ENCODE measurements around the gene EIF3I. TPM values are rescaled to one million over a fixed set of nuclear protein-coding genes. Genes with fewer than 3 reads are reported as not detected.
A peak's percentile ranks its signal among the peaks of the same experiment; 100 is the strongest.

The EIF3I gene
- total RNA-seq: 100 to 1,000 TPM in 1 of 2 donors, 10 to 100 TPM in 1; 97.7 to 140 TPM
- 140 TPM for polyA plus RNA-seq (ENCODE audit: insufficient read depth, low read depth, low replicate concordance)
- long read RNA-seq, donor 1, transcript EIF3I-202 (11 exons, 1,458 nt): major isoform, 48 of 64 reads
- long read RNA-seq, donor 1, partial matches to known transcripts: 15 of 64 reads
- long read RNA-seq, donor 1, other reads (novel, unspliced or antisense): 0 of 64 reads
- long read RNA-seq, donor 2, transcript EIF3I-202 (11 exons, 1,458 nt): major isoform, 18 of 30 reads
- long read RNA-seq, donor 2, partial matches to known transcripts: 12 of 30 reads
- long read RNA-seq, donor 2, other reads (novel, unspliced or antisense): 0 of 30 reads

DNA sequence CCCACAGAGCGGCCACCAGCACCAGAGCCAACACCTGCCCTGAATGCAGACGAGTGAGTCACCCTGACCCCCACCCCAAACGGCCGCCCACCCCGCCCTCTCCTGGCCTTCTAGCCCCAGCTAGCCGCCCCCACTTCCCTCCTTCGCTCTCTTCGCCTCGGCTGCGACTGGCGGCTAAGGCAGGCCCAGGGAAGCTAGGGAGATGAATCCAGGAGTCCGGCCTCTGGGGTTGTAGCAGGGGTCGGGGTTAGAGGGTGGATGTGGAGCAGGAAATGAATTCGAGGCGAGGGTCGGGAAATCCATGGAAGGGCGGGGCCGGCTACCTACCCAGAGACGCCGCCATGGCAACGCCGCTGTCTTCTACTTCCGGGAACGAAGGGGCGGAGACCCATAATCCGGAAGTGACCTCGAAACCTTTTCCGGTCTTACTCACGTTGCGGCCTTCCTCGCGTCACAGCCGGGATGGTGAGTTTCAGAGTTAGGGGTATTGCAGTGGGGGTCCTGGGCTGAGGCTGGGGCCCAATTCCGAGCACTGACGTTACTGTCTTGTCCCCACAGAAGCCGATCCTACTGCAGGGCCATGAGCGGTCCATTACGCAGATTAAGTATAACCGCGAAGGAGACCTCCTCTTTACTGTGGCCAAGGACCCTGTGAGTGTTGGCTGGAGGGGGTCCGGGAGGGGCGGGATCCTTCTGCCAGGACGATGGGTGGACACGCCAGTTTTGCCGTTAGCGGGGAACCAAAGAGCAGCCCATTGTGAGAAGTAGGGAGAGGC, at the start of gene EIF3I, which contains the start of gene TMEM234:
Gene EIF3I, plus strand, starts transcription at position 428 of the 776 bp plus-strand sequence. Its CDS starts 35 bp downstream, at position 463.
Gene TMEM234, minus strand, starts transcription at position 374 of the 776 bp plus-strand sequence. Its CDS starts 31 bp downstream, at position 343.
- intact Hi-C loops (cut with DNase I; ENCODE audit: low total_unique reads): no loop called here
- Histone ChIP-seq H3K4me3 (peak within 1 kb of the TSS; percentile 92 to 99), H3K9me3 (no peaks in the 10 kb centered on the region), H3K27ac (peak within 1 kb of the TSS; percentile 88 to 89), H3K36me3 (ENCODE audit: low read depth, missing control alignments) (no peaks in the 10 kb centered on the region), H3K4me1 (peaks cover 29% of the 10 kb centered on the region), H3K27me3 (no peaks in the 10 kb centered on the region)
- TF ChIP-seq, protein P1, sequence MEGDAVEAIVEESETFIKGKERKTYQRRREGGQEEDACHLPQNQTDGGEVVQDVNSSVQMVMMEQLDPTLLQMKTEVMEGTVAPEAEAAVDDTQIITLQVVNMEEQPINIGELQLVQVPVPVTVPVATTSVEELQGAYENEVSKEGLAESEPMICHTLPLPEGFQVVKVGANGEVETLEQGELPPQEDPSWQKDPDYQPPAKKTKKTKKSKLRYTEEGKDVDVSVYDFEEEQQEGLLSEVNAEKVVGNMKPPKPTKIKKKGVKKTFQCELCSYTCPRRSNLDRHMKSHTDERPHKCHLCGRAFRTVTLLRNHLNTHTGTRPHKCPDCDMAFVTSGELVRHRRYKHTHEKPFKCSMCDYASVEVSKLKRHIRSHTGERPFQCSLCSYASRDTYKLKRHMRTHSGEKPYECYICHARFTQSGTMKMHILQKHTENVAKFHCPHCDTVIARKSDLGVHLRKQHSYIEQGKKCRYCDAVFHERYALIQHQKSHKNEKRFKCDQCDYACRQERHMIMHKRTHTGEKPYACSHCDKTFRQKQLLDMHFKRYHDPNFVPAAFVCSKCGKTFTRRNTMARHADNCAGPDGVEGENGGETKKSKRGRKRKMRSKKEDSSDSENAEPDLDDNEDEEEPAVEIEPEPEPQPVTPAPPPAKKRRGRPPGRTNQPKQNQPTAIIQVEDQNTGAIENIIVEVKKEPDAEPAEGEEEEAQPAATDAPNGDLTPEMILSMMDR (IDR thresholded peaks at IDR 0.05): no peak
- peak; percentile 26 for TF ChIP-seq POLR2A (IDR thresholded peaks at IDR 0.05)
- 0% methylated on average over 40 to 46 of the region's 46 CpGs for WGBS, 2 donors
- DNase-seq: peak; percentile 98

DNA sequence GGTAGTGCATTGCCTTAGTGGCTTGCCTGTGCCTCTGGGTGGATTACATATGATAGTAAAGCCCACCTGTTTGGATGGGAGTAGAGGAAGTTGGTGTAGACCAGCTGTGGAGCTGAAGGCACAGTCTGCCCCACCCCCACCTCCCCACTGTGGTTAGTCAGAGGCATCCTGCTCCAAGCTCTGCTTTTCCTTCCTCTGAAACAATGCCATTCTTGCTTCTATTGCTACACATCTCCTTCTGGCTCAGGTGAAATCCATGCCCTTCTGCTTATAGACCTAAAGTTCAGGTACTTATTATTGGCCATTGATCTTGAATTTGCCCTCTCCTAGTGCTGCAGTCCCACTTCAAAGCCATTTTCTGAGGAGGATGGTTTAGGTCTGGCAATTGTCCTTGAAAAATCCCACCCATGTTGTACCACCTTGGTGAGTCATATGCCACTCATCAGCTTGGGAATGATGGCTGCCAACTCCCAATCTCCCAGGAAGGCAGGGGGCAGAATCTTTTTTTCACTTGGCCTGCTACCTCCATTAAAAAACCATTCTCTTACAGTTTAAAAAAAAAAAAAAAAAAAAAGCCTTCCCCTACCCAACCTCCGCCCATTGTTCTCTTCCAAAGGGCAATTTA, 49.5 kb upstream of the EIF3I start:
- intact Hi-C loops (cut with DNase I; ENCODE audit: low total_unique reads): no loop called here
- Histone ChIP-seq H3K36me3 (ENCODE audit: low read depth, missing control alignments) (no peaks in the 10 kb centered on the region), H3K4me1 (no peaks in the 10 kb centered on the region), H3K9me3 (no peaks in the 10 kb centered on the region), H3K4me3 (no peak overlapping the region), H3K27ac (no peak overlapping the region), H3K27me3 (no peaks in the 10 kb centered on the region)
- no peak for DNase-seq
- WGBS, 2 donors: 79 to 89% methylated on average over 1 of the region's 1 CpG
- no peak for TF ChIP-seq POLR2A (IDR thresholded peaks at IDR 0.05)
- TF ChIP-seq, protein P1 (IDR thresholded peaks at IDR 0.05): no peak

DNA sequence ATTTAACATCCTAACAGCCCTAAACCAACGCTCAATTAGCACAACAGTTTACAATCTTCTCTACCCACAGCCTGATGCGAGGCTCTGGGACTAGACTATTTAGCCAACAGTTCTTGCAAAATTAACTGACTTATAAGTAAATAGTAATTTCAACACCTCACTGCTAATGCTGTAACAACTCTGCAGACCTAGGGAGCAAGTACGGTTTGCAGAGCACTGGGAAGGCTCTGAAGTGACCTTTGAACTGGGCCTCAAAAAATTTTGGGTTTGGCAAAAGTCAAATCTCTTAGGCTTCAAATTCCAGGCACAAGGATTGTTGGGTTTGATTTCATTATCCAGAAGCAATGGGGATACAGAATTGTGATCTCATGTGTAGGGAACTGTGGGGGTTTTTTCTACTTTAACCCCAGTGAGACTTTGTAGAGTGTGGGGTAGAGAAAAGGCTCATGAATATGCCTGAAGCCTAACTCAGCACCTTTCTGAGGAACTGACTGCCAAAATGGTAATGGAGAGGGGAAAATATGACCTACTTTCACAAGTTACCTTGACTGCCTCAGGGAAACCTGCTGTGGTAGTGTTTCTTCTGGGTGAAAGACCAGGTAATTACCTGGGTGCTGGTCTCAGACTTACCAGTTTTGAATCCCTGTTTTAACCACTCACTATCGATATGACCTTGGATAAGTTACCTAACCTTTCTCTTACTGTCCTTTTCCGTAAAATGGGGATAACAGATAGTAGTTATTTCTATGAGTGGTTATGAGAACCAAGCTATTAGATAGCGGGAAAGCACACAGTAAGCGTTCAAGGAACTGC, 43.6 kb upstream of the EIF3I start:
- no peak for TF ChIP-seq POLR2A (IDR thresholded peaks at IDR 0.05)
- TF ChIP-seq, protein P1 (IDR thresholded peaks at IDR 0.05): no peak
- peak overlapping the region; percentile 92 to 96 for H3K27ac ChIP-seq
- H3K4me3 ChIP-seq: peak overlapping the region; percentile 65 to 66
- no peak for DNase-seq
- no peaks in the 10 kb centered on the region for H3K9me3 ChIP-seq
- no peaks in the 10 kb centered on the region for H3K36me3 ChIP-seq (ENCODE audit: low read depth, missing control alignments)
- peaks cover 22% of the 10 kb centered on the region for H3K4me1 ChIP-seq
- intact Hi-C loops (cut with DNase I; ENCODE audit: low total_unique reads): no loop called here
- H3K27me3 ChIP-seq: no peaks in the 10 kb centered on the region
- WGBS, 2 donors: 50 to 59% methylated on average over 7 of the region's 7 CpGs

DNA sequence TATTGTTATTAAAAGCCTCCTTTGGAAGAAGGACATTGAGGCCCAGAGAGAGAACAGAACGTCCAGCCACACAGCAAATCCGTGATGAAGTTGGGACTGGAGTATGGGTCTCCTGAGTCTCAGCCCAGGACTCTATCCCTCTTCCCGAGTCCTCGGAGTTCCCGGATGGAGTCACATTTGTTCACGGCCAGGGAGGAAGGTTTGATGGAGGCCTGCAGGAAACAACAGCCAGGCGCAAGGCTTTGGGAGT, 43.1 kb upstream of the EIF3I start:
- peak overlapping the region; percentile 65 to 66 for H3K4me3 ChIP-seq
- no peaks in the 10 kb centered on the region for H3K27me3 ChIP-seq
- H3K36me3 ChIP-seq (ENCODE audit: low read depth, missing control alignments): no peaks in the 10 kb centered on the region
- DNase-seq: no peak
- peak overlapping the region; percentile 92 to 96 for H3K27ac ChIP-seq
- intact Hi-C loops (cut with DNase I; ENCODE audit: low total_unique reads): no loop called here
- H3K9me3 ChIP-seq: no peaks in the 10 kb centered on the region
- WGBS, 2 donors: 1 to 3% methylated on average over 7 of the region's 7 CpGs
- TF ChIP-seq POLR2A (IDR thresholded peaks at IDR 0.05): no peak
- TF ChIP-seq, protein P1 (IDR thresholded peaks at IDR 0.05): no peak
- H3K4me1 ChIP-seq: peaks cover 22% of the 10 kb centered on the region
